GM12872 (cell line): ENCODE results near the gene ABCA8.

ENCODE experiments used
- TF ChIP-seq, protein P1 (sequence below): IDR thresholded peaks from 3 replicates; pipeline ENCODE4 v1.5.1; 2011; ENCODE audit warnings: low read depth, mild to moderate bottlenecking, low read length, moderate library complexity; ENCODE audit not compliant: insufficient read depth

Gene ABCA8

DNA sequence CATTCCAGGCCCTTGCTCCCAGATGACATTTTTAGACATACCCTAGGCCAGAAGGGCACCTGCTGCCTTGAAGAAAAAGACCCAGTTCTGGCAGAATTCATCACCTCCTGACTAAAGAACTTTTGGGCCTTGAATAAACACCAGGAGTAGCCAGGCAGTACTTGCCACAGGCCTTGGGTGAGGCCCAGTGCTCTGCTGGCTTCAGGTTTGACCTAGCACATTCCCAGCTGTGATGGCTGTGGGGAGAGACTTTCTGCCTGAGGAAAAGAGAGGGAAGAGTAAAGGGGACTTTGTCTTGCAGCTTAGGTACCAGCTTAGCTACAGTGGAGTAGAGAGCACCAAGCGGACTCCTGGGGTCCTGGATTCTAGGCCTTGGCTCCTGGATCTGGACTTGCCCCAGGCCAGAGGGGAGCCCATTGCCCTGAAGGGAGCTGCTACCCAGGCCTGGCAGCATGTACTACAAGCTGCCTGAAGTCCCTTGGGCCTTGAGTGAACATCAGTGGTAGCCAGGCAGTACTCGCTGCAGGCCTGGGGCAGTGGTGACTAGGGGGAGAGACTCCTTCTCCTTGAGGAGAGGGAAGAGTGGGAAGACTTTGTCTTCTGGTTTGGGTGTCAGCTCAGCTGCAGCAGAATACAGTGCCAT lies 44.3 kb downstream of the ABCA8 start:
- TF ChIP-seq, protein P1, sequence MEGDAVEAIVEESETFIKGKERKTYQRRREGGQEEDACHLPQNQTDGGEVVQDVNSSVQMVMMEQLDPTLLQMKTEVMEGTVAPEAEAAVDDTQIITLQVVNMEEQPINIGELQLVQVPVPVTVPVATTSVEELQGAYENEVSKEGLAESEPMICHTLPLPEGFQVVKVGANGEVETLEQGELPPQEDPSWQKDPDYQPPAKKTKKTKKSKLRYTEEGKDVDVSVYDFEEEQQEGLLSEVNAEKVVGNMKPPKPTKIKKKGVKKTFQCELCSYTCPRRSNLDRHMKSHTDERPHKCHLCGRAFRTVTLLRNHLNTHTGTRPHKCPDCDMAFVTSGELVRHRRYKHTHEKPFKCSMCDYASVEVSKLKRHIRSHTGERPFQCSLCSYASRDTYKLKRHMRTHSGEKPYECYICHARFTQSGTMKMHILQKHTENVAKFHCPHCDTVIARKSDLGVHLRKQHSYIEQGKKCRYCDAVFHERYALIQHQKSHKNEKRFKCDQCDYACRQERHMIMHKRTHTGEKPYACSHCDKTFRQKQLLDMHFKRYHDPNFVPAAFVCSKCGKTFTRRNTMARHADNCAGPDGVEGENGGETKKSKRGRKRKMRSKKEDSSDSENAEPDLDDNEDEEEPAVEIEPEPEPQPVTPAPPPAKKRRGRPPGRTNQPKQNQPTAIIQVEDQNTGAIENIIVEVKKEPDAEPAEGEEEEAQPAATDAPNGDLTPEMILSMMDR, result no peak

DNA sequence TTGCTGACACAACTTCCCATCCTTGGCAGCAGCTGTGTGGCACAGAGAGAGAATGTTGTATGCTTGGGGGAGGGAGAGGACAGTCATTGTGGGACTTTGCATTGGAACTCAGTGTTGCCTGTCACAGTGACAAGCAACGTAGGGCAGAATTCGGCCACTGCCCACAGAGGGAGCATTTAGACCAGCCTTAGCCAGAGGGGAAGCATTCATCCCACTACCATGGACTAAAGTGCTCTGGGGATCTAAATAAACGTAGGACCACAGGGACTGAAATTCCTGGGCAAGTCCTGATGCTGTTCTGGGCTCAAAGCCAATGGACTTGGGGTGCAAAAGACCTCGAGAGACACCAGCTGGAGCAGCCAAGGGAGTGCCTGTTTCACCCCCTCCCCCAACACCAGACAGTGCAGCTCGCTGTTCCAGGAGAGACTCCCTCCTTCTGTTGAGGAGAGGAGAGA lies 44.9 kb downstream of the ABCA8 start:
- TF ChIP-seq, protein P1, result no peak

DNA sequence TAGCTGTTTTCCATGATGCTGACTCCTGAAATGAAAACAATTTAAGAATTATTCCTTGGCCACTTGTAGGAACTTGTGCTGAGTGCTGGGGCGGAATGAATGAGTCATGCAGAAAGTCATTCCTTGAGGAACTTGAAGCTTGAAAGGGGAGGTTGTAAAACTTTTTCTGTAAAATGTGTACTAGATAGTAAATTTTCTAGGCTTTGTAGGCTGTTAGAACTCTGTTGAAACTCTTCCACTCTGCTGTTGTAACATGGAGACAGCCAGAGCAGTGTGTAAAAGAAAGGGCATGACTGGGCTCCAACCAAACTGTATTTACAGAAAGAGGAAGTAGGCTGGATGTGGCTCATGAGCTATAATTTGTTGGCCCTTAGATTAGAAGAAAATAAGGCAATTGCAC lies 46.1 kb downstream of the ABCA8 start:
- TF ChIP-seq, protein P1, result no peak

DNA sequence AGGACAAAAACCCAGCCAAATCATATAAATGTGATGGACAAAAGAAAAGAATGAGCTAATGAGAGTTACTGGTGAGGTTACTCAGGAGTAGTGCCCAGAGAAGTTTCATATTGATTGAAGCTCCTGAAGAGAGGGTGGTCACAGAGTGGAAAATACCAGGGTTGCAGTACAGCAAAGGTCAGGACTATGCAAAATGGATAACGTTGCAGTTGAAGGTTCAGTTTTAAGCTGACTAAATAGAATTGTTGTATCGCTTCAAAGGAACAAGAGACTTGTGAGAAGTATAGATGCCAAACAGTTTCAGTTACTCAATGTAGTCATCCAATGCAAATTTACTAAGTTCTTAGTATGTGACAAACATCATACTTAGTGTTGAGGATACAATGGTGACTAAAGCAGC lies 47.1 kb downstream of the ABCA8 start:
- TF ChIP-seq, protein P1, result no peak

DNA sequence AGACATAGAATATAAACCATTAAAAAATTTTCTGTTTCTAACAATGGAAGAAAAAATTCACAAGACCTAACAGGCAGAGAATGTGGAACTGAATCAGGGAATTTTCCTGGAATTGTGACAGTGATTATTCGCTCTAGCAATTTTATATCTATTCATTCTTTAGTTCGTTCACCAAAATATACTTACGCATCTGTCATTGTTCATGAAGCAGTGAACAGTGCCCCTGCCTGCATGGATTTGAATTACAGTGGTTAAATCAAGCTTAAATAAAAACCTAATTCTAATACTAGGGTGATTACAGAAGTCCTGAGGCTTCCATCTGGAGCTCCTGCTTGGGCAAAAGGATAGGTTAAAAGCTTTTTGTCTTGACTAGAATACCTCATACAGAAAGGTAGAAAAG lies 48.6 kb downstream of the ABCA8 start:
- TF ChIP-seq, protein P1, result peak; percentile 18; the same call in 1 of the 3 replicates

DNA sequence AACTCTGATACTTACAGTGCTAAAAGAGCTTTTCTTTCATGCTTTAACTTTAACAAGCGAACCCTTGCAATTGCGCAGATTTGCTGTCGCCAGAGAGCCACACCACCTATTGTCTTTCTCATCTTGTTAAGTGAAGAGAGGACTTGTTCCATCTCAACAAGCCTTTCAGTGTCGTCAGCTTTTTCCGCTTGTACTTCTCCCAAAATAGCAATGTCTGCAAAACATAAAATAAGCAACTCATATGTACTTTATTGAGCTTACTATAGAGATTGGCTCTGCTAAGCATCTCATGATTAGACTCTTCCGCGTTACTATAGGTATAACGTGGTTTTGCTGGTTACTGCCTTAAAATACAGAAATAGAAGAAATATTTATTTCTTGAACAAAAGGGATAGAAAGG lies 51.9 kb downstream of the ABCA8 start:
- TF ChIP-seq, protein P1, result no peak

DNA sequence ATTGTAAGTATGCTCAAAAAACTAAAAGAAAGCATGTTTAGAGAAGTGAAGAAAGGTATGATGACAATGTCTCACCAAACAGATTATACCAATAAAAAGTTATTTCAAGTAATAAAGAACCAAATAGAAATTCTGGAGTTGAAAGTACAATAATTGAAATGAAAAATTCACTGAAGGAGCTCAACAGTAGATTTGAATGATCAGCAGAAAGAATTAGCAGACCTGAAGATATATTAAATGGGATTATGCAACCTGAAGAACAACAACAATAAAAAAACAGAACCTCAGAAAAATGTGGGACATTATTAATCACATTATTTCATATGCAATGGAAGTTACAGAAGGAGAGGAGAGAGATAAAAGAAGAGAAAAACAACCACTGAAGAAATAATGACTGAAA lies 57.6 kb downstream of the ABCA8 start:
- TF ChIP-seq, protein P1, result no peak
